OCI-LY3 (cell line): Measurements from ENCODE around the gene MED15.

Source experiments
- H2AFZ ChIP-seq: fragments of 200-600, 300-600 bp; shearing (Covaris generic); 2 replicates; pipeline ENCODE4 v1.6.0; 2014; ENCODE audit warnings: antibody characterized with exemption, low read depth, low read length
- H3K27ac ChIP-seq: fragments of 200-600, 300-600 bp; sonication (generic); 2 replicates; pipeline ENCODE4 v1.5.1; 2014; ENCODE audit warnings: mild to moderate bottlenecking, low read length, moderate library complexity, mixed read lengths
- H3K27me3 ChIP-seq: fragments of 200-600, 300-600 bp; sonication (generic); 2 replicates; pipeline ENCODE4 v1.6.1; 2014; ENCODE audit warnings: low read depth, low read length, mixed read lengths
- H3K36me3 ChIP-seq: fragments of 200-600, 300-600 bp; sonication (generic); replicated peaks from 2 replicates; pipeline ENCODE3; 2014; ENCODE audit warnings: low read depth, low read length, mixed read lengths
- H3K4me1 ChIP-seq: fragments of 300-600, 200-600 bp; sonication (generic); 2 replicates; pipeline ENCODE4 v1.6.1; 2014; ENCODE audit warnings: low read length, mixed read lengths
- H3K4me2 ChIP-seq: fragments of 200-600, 300-600 bp; sonication (generic); 2 replicates; pipeline ENCODE4 v1.6.1; 2014; ENCODE audit warnings: low read length, mixed read lengths
- H3K4me3 ChIP-seq: fragments of 300-600, 200-600 bp; sonication (generic); 2 replicates; pipeline ENCODE4 v1.5.1; 2014; ENCODE audit warnings: antibody characterized with exemption, mild to moderate bottlenecking, low read length, moderate library complexity
- H3K79me2 ChIP-seq: fragments of 300-600, 200-600 bp; shearing (Covaris generic); 2 replicates; pipeline ENCODE4 v1.6.1; 2014; ENCODE audit warnings: mild to moderate bottlenecking, low read length, mixed read lengths
- H3K9ac ChIP-seq: fragments of 300-600, 200-600 bp; shearing (Covaris generic); 2 replicates; pipeline ENCODE4 v1.6.0; 2014; ENCODE audit warnings: mild to moderate bottlenecking, low read length, moderate library complexity
- H3K9me3 ChIP-seq: fragments of 200-600, 300-600 bp; shearing (Covaris generic); 2 replicates; pipeline ENCODE4 v1.6.1; 2014; ENCODE audit warnings: low read length, mixed read lengths; ENCODE audit not compliant: insufficient read depth
- H4K20me1 ChIP-seq: fragments of 200-600, 300-600 bp; sonication (generic); 2 replicates; pipeline ENCODE4 v1.6.1; 2016; ENCODE audit warnings: low read length, mixed read lengths; ENCODE audit not compliant: insufficient read depth
- EZH2phosphoT487 ChIP-seq: fragments of 200-600 bp; shearing (Covaris generic); IDR thresholded peaks from 2 replicates; pipeline ENCODE4 v1.6.1; 2018; ENCODE audit warnings: antibody characterized with exemption, mixed run types, low read depth
- TF ChIP-seq, protein P1 (sequence below): fragments of 200-600, 300-600 bp; sonication (generic); IDR thresholded peaks from 2 replicates; pipeline ENCODE4 v1.5.1; 2014; ENCODE audit warnings: antibody characterized with exemption, low read length, low read depth

MED15 gene

DNA sequence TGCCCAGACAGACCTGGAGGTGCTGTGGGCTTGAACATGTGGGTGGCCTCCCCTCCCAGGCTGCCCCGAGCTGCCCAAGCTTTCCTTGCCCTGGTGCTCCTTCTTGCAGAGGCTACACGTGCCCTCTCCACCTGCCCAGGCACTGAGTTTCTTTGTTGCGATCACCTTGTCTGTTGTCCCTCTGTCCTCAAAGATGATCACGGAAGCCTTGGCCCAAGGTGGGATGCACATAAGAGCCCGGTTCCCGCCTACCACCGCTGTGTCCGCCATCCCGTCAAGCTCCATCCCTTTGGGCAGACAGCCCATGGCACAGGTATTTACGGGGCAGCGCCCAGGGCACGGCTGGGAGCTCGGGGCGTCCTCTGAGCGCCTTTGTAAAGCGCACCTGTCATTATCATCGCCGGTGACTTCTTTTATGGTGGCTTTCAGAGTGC, 67.5 kb downstream of the MED15 start:
- no peaks in the 10 kb centered on the region for H3K79me2 ChIP-seq
- H3K4me3 ChIP-seq, result no peak overlapping the region
- H3K9ac ChIP-seq, result no peak overlapping the region
- no peak overlapping the region for H2AFZ ChIP-seq
- TF ChIP-seq, protein P1, sequence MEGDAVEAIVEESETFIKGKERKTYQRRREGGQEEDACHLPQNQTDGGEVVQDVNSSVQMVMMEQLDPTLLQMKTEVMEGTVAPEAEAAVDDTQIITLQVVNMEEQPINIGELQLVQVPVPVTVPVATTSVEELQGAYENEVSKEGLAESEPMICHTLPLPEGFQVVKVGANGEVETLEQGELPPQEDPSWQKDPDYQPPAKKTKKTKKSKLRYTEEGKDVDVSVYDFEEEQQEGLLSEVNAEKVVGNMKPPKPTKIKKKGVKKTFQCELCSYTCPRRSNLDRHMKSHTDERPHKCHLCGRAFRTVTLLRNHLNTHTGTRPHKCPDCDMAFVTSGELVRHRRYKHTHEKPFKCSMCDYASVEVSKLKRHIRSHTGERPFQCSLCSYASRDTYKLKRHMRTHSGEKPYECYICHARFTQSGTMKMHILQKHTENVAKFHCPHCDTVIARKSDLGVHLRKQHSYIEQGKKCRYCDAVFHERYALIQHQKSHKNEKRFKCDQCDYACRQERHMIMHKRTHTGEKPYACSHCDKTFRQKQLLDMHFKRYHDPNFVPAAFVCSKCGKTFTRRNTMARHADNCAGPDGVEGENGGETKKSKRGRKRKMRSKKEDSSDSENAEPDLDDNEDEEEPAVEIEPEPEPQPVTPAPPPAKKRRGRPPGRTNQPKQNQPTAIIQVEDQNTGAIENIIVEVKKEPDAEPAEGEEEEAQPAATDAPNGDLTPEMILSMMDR, result no peak
- no peak for TF ChIP-seq EZH2phosphoT487
- H4K20me1 ChIP-seq, result 0 out of 2 replicates have a peak, but pooled peaks cover 4% of the 10 kb centered on the region
- no peaks in the 10 kb centered on the region for H3K9me3 ChIP-seq
- no peaks in the 10 kb centered on the region for H3K4me1 ChIP-seq
- no peak overlapping the region for H3K4me2 ChIP-seq
- no peaks in the 10 kb centered on the region for H3K27me3 ChIP-seq
- peaks cover 57% of the 10 kb centered on the region for H3K36me3 ChIP-seq
- no peak overlapping the region for H3K27ac ChIP-seq

DNA sequence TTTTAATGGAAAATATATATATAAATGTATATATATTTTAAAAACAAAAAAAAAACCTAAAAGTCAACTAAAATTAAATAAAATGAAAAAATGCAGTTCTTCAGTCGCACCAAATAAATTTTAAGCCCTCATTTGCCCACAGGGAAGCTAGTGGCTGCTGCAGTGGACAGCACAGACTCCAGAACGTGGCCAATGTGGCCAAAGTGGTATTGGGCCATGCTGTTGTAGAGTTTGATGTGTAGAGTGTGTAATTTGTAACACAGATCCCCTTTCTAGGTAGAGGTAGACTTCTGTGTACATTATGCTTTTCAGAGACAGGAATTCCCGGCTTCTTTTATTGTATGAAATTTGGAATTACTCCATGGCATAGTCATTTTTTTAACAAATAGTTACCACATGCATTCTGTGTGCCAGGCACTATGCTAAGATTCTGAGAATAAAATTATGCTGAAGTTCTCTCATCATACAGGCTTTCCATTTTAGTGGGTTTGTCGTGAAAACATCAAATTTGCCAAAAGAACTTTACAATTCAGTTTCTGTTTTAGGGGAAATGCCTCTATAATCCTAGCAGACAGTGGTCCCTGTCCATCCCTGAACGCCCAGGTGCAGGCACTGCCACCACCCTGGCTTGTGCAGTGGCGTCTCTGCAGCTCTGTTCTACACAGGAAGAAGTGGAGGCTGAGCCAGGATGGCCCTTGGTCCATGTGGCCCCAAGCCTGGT, 68.5 kb downstream of the MED15 start:
- no peaks in the 10 kb centered on the region for H3K9me3 ChIP-seq
- H3K4me2 ChIP-seq, result no peak overlapping the region
- peaks cover 59% of the 10 kb centered on the region for H3K36me3 ChIP-seq
- no peaks in the 10 kb centered on the region for H3K4me1 ChIP-seq
- H3K79me2 ChIP-seq, result no peaks in the 10 kb centered on the region
- no peak overlapping the region for H3K27ac ChIP-seq
- no peaks in the 10 kb centered on the region for H3K27me3 ChIP-seq
- no peak overlapping the region for H2AFZ ChIP-seq
- peaks cover 9% of the 10 kb centered on the region; the same call in 1 of the 2 replicates for H4K20me1 ChIP-seq
- H3K4me3 ChIP-seq, result no peak overlapping the region
- TF ChIP-seq, protein P1, result no peak
- no peak for TF ChIP-seq EZH2phosphoT487
- H3K9ac ChIP-seq, result no peak overlapping the region

DNA sequence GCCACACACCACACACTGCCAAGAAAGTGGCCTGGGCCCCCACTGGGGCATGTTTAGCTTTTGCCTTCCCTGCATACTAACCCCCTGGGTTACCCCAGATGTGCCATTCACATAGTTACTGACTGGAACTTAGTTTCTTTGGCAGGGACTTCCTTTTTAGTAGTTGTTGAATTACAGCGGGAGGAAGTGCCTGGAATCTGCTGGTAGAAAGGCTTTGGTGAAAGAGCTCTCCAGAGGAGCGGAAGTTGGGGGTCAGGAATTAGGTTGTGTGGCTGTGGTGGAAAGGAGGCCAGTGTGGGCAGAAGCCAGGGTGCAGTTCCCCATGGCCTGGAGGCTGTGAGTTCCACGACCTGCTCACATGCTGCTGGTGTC, 69.0 kb downstream of the MED15 start:
- Histone ChIP-seq H3K36me3 (peaks cover 56% of the 10 kb centered on the region), H3K4me1 (no peaks in the 10 kb centered on the region), H3K9ac (no peak overlapping the region), H3K79me2 (no peaks in the 10 kb centered on the region), H4K20me1 (peaks cover 14% of the 10 kb centered on the region), H3K27ac (no peak overlapping the region), H3K4me3 (no peak overlapping the region), H3K27me3 (no peaks in the 10 kb centered on the region), H2AFZ (no peak overlapping the region), H3K4me2 (no peak overlapping the region), H3K9me3 (no peaks in the 10 kb centered on the region)
- no peak for TF ChIP-seq EZH2phosphoT487
- TF ChIP-seq, protein P1, result no peak

DNA sequence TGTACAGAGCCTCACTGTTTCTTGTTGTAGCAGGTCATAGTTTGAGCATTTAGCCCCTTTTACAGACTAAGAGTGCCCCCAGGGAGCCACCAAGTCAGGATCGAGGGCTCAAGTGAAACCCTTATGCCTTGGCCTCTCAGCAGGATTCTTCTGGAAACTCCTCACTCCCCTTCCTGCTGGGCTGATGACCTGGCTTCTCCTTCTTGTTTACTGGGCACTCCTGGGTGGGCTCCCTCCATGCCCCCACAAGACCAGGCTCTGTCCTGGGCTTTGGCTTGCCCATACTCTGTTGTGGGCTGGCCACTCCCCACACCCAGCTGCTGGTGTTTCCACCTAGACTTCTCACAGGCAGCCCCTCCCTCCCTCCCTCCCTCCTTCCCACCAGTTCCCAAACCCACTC, 69.6 kb downstream of the MED15 start:
- Histone ChIP-seq H3K4me1 (no peaks in the 10 kb centered on the region), H4K20me1 (peaks cover 12% of the 10 kb centered on the region), H3K4me2 (no peak overlapping the region), H3K9me3 (no peaks in the 10 kb centered on the region), H3K9ac (no peak overlapping the region), H2AFZ (no peak overlapping the region), H3K27ac (no peak overlapping the region), H3K4me3 (no peak overlapping the region), H3K36me3 (peaks cover 55% of the 10 kb centered on the region), H3K79me2 (no peaks in the 10 kb centered on the region), H3K27me3 (no peaks in the 10 kb centered on the region)
- TF ChIP-seq, protein P1, result no peak
- no peak for TF ChIP-seq EZH2phosphoT487
